Measurements from ENCODE around the gene TSPAN18.

The TSPAN18 gene

DNA sequence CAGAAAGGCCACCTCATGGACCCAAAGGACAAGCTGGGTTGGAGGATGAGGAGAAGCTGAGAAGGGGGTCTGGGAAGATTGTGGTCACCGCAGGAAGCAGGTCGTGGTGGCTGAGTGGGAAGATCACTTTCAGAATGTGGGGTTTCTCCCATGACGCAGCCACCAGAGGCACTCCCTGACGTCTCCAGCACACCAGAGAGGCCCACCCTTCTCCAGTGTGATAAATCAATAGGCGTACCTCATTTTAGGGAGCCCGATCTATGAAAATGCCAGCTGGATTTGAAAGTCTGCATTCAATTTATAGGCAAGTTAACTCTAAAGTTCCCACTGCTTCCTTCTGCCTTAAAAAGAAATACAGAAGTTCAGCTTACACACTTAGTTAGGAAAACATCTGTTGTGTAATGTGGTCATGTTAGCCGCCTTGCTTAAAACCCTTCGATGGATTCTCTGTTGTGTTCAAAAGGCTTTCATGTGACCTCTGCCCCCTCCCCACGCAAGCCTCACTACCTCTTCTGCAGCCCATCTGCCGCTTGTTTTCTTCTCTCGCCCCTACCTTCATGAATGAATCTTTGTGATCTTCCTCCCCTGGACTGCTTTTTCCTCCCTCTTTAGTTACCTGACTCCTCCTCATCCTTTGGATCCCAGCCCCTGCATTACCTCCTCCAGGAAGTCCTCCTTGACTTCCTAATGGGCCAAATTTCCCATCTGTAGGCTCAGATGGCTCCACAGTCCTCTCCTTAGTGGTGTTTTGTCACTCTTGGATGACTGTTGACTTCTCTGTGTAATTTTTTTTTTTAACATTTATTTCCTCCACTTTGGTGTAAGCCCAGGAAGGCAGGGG lies 10.7 kb downstream of the TSPAN18 start:
- no peak for DNase-seq (ENCODE audit: low read depth)

GRCh38 chr11:44738791-44739190 lies 12.0 kb downstream of the TSPAN18 start:
- DNase-seq (ENCODE audit: low read depth): no peak

DNA sequence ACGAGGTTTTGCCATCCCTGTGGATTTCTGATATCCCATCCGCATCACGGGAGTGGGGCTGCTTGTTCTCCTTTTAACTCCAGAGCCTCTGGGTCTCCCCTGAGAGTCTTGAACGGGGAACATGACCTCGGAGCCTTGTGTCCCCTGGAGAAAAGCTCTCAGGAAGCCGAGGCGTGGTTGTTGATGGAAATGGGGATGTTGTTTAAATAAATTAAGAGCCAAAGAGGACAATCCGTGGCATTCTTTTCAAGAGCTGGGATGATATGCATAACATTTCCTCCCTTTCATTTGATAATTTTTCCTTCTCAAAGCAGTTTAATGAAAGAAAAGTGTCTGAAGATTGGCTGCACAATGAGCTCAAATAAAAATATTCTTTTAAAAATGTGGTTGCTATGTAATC lies 14.2 kb downstream of the TSPAN18 start:
- DNase-seq (ENCODE audit: low read depth): no peak

DNA sequence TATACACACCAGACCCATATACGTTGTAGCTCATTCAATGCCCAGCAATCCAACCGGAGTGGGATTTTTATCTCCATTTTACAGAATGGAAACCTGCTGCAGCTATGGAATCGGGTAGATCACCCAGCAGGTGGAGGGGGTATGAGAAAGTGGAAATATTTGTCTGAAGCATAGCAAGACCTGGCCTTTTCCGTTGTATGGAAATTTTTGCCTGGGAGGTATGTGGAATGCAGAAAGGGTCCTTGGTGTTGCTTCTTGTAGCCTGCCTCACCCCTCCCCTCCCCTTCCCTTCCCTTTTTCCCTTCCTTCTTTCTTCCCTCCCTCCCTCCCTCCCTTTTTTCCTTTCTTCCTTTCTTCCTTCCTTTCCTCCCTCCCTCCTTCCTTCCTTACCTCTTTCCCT lies 15.2 kb downstream of the TSPAN18 start:
- DNase-seq (ENCODE audit: low read depth): no peak

- DNase-seq (ENCODE audit: low read depth): no peak
Measured at GRCh38 chr11:44742508-44743246, 15.9 kb downstream of the TSPAN18 start.

- no peak for DNase-seq (ENCODE audit: low read depth)
Measured at GRCh38 chr11:44743326-44743725, 16.6 kb downstream of the TSPAN18 start.

DNA sequence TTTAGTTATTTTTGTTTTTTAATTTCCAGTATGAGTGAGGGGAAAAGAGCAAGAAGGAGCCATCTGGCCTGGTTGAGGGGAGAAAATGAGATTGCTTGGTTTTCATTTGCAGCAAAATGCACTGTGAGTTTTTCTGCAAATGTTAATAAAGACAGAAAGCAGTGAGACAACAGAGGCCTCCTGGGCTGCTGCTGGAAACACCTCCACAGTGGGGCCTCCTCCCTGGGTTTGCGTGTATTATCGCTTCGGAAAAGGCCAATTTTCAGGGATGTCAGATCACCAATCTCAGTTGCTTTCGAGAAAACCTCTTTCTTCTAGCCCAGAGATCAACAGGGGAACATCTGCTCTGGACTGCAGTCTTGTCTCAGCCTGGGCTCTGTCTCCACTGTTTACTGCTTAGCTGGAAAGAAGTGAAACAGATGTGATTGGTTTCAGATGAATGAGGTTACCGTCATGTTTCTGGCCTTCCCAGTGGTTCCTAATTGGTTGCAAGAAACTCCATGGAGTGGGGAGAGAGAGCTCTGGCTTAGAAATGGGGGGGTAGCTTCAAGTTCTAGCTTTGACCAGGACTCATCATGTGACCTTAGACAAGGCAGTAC lies 17.3 kb downstream of the TSPAN18 start:
- DNase-seq (ENCODE audit: low read depth): no peak

DNA sequence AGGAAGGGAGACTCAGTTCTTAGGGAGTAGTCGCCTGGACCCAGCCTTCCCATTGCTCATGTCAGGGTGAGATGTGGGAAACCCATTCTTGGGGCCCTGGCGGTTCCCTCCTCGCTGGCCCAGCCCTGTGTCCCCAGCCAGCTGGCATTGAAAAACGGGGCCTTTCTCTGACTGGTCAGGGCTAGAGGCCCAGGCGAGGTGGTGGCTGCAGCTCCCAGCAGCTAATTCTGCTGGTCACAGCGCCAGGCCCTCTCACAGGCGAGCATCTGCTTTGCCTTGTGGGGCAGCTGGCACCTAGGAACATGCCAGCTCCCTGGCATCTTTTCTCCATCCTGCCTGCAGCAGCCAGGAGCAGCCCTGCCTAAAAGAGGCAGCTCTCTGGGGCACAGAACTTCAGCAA lies 20.1 kb downstream of the TSPAN18 start:
- no peak for DNase-seq (ENCODE audit: low read depth)

DNA sequence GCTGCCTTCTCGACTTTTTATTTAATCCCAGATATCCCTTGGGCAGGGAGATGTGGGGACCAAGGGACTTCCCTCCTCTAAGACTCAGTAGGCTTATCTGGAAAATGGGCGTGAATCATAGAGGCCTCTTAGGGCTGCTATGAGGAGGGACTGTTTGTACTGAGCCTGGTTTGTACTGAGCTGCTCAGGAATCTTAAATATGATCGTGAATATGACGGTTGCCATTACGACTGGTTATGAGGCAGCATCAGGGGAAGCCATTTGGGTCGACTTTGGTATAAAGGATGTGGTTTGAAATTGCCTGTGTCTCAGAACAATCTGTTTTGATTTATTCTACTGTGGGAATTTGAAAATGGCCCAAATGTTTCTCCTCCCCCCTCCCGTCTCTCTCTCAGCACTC lies 20.6 kb downstream of the TSPAN18 start:
- DNase-seq (ENCODE audit: low read depth): no peak

DNA sequence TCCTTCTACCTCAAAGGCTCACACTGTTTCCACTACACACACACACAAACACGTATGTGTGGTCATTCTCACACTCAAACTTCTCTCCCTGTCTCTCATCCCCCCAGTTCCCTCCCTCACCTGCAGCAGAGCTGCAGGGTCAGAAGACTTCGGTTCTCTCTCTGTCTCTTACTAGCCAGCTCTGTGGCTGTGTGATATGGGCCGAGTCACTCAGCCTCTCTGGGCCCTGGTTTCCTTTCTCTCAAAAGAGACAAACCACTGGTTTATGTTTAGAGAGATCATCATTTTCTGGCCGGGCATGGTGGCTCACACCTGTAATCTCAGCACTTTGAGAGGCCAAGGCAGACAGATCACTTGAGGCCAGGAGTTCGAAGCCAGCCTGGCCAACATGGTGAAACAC lies 21.1 kb downstream of the TSPAN18 start:
- DNase-seq (ENCODE audit: low read depth): no peak

DNA sequence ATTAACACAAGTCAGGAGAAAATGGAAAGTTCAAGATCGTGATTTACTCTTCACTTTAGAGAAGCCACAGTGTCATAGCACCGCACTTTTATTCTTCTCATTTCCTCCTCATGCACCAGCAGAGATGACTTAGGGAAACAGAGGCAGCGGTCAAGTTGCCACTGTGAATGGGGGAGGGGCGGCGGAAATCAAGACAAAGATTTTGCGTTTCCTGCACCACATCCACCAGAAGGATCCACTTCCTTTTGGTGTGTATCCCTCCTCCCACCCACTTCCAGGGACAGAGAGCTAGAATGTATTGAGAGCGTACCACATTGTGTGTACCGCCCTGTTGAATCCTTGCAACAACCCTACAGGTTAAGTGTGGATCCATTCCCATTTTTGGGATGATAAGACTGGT lies 21.8 kb downstream of the TSPAN18 start:
- no peak for DNase-seq (ENCODE audit: low read depth)

DNA sequence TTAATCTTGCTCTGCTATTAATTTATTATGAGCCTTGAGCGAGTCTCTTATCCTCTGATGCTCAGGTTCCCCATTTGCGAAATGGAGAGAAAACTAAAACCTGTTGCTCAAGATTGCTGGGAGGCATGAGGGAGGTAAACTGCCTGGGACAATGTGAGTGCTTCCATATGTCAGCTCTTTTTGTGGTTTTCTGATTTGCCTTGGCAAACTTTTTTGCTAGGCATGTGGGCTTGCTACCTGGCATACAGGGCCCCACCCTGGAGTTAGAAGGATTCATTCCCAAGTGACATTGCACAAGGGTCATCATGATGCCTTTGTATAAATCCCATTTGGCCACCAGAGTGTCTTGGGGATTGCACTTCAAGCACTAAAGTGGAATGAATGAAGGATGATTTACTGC lies 22.4 kb downstream of the TSPAN18 start:
- no peak for DNase-seq (ENCODE audit: low read depth)

DNA sequence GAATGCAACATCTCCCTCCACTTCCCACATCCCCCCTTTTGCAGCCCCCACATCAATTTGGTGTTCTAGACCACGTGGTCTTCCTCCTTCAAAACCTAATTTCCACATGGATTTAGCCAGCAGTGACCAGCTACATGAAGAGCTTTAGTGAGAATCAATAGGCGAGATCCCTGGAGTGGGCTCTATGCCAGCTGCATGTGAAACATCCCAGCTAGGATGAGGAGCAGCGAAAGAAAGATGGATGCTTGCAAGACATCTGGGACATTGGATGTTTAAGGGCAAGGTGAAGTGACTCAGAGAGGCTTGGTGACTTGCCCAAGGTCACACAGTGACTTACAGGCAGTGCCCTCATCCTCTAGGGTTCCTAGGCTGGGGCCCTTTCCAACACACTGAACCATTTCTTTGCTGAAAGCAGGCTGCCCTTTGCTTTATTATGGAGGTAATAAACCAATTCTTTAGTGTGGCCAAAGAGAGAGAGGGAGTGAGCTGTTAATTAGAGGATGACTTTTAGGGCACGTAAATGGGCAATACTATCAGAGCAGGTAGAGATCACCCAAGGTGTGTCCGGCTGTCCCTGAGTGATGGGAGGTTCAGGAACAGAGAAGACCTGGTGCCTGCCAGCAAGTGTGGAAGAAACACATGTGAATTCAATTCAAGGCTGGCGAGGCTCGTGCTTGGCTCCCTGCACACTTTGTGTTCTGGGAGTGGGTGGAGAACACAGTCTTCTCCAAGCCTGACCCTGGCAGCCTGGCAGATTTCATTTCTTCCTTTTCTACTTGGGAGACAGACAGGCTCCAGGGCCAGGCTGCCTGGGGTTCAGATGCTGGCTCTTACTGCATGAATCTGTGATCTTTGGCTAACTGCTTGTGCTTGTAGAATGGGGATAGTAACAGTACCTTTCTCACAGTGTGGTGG lies 24.0 kb downstream of the TSPAN18 start:
- DNase-seq (ENCODE audit: low read depth): no peak

DNA sequence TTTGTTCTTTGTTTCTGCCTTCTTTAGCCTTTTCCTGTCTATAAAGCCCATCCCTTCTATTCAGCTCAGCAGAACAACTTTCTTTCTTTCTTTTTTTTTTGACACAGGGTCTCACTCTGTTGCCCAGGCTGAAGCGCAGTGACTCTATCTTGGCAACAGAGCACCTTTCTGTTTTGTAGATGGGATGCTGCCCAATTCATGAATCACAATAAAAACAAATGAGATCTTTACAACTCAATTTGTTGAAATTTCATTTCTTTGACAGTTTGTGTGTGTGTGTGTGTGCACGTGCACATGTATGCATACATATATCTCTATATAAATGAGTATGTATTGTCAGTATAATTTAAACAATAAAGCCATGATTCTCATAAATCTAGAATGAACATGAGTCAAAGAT lies 25.5 kb downstream of the TSPAN18 start:
- DNase-seq (ENCODE audit: low read depth): no peak

GRCh38 chr11:44752713-44753112 lies 26.0 kb downstream of the TSPAN18 start:
- DNase-seq (ENCODE audit: low read depth): no peak

GRCh38 chr11:44753961-44754645 lies 27.3 kb downstream of the TSPAN18 start:
- DNase-seq (ENCODE audit: low read depth): no peak

GRCh38 chr11:44754876-44755555 lies 28.3 kb downstream of the TSPAN18 start:
- no peak for DNase-seq (ENCODE audit: low read depth)

DNA sequence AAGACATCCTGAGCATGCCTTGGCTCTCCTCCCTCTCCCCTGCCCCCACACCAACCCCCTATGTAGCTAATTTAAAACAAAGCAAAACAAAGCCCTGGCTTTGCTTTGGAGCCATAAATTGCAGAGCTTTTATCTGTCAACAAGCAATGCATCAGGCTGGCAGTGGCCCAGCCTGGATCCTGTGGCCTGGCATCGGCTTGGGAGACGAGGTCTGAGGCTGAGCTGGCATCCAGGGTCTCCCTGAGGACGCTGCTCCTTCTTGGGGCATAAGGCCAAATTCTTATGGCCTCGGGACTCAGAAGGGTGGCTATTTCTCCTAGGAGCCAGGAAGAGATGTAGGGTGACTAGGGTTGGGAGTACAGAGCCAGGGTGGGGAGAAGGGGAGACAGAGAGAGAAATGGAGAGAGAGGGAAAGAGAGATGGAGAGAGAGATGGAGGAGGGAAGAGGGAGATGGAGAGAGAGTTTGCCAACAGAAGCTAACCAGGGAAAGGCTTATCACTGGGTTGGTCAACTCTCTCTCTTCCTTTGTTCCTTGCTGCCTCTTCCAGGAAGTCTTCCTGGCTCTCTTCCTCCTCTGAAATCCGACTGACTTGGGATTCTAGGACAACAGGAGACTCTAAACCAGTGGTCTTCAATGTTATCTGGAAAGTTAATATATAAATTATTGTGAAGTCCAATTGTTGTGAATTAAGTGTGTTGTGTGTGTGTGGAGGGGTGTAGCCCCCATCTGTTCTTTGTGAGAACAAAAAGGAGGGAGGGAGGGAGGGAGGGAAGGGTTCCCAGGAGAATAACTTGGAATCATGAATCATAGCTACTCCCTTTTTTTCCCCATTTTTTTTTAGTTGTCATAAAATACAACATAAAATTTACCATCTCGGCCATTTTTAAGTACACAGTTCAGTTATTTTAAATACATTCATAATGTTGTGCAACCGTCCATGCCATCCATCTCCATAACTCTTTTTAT lies 29.1 kb downstream of the TSPAN18 start:
- no peak for DNase-seq (ENCODE audit: low read depth)

- DNase-seq (ENCODE audit: low read depth): no peak
Measured at GRCh38 chr11:44758983-44759382, 32.2 kb downstream of the TSPAN18 start.
